ENCODE measurements around the gene SOX4.
A peak's percentile ranks its signal among the peaks of the same experiment; 100 is the strongest.

SOX4 gene

DNA sequence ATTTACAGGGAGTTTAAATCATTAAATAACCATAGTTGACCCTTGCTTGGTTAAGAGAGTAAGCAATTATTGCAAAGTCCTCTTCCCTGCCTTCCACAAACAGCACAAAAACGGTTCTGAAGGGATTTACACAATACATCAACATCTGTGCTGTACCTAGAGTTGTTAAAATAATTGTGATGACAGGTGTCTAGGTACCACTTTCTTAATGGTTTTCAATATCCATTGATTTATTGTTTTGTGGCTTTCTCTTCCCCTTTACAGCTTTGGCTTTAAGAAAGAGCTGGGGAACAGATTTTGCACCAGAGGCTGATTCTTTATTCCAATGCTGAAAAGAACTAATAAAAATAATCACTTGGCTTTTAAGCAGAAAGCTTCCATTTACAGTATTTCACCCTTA, 598 bp upstream of the SOX4 start:
- Histone ChIP-seq H2BK12ac (ENCODE audit: low read length) (no peak overlapping the region), H3K4ac (ENCODE audit: low read length) (no peak overlapping the region), H3K79me1 (ENCODE audit: low read depth, low read length) (peaks cover 5% of the 10 kb centered on the region), H3K23ac (ENCODE audit: low read depth, low read length, poor library complexity) (no peak overlapping the region), H2BK15ac (ENCODE audit: low read length) (no peak overlapping the region), H2BK120ac (ENCODE audit: low read depth, low read length) (no peak overlapping the region), H4K91ac (ENCODE audit: low read depth, low read length, poor library complexity) (no peak overlapping the region), H3K4me1 (ENCODE audit: control insufficient read depth in 2 of 2, insufficient read depth in 1 of 2, low read depth in 1 of 2, low read length in 2 of 2) (peaks cover 3 to 11% of the 10 kb centered on the region in 2 donors), H3K14ac (ENCODE audit: low read length) (no peak overlapping the region), H3K18ac (ENCODE audit: low read length) (no peak overlapping the region), H2BK5ac (ENCODE audit: low read length) (no peak overlapping the region), H2AFZ (ENCODE audit: low read length) (peak overlapping the region; percentile 67), H3K4me3 (ENCODE audit: low read length in 2 of 2) (peak overlapping the region in 1 of 2 donors; percentile 96), H4K8ac (ENCODE audit: low read depth, low read length) (no peak overlapping the region), H3K36me3 (replicated peaks in 1 of 2; ENCODE audit: control insufficient read depth in 2 of 2, insufficient read depth in 2 of 2, low read length in 2 of 2) (peaks cover 8 to 25% of the 10 kb centered on the region in 2 donors), H3K4me2 (ENCODE audit: insufficient read depth, low read length, poor library complexity, severe bottlenecking) (peak overlapping the region; percentile 67), H3K27ac (replicated peaks; ENCODE audit: low read length) (no peak overlapping the region), H3K9me3 (replicated peaks in 1 of 2; ENCODE audit: control insufficient read depth in 2 of 2, insufficient read depth in 1 of 2, low read depth in 1 of 2, low read length in 2 of 2) (no peaks in the 10 kb centered on the region), H3K9ac (ENCODE audit: low read depth, low read length, poor library complexity) (no peak overlapping the region), H3K27me3 (ENCODE audit: control insufficient read depth in 3 of 3, insufficient read depth in 3 of 3, low read depth in 1 of 3, low read length in 3 of 3) (no peaks in the 10 kb centered on the region), H2AK5ac (ENCODE audit: low read depth, low read length) (no peak overlapping the region)
- DNase-seq (ENCODE audit: low spot score): no peak
- no CpG with 5 or more reads among the region's 1 CpG for WGBS, 2 donors (ENCODE audit: extremely low coverage in 2 of 2, insufficient read length in 2 of 2, insufficient replicate concordance in 1 of 2)

- Histone ChIP-seq H3K4me1 (ENCODE audit: control insufficient read depth in 2 of 2, insufficient read depth in 1 of 2, low read depth in 1 of 2, low read length in 2 of 2) (peaks cover 3 to 18% of the 10 kb centered on the region in 2 donors), H3K27ac (replicated peaks; ENCODE audit: low read length) (peak overlapping the region; percentile 91), H3K9ac (ENCODE audit: low read depth, low read length, poor library complexity) (peak overlapping the region; percentile 99), H3K14ac (ENCODE audit: low read length) (peak overlapping the region; percentile 90), H3K9me3 (replicated peaks in 1 of 2; ENCODE audit: control insufficient read depth in 2 of 2, insufficient read depth in 1 of 2, low read depth in 1 of 2, low read length in 2 of 2) (peaks cover 0 to under 1% of the 10 kb centered on the region in 2 donors), H3K18ac (ENCODE audit: low read length) (peak overlapping the region; percentile 99), H2BK12ac (ENCODE audit: low read length) (no peak overlapping the region), H3K36me3 (replicated peaks in 1 of 2; ENCODE audit: control insufficient read depth in 2 of 2, insufficient read depth in 2 of 2, low read length in 2 of 2) (peaks cover 8 to 36% of the 10 kb centered on the region in 2 donors), H3K4ac (ENCODE audit: low read length) (peak overlapping the region; percentile 32), H3K79me1 (ENCODE audit: low read depth, low read length) (peaks cover 5% of the 10 kb centered on the region), H3K27me3 (ENCODE audit: control insufficient read depth in 3 of 3, insufficient read depth in 3 of 3, low read depth in 1 of 3, low read length in 3 of 3) (no peaks in the 10 kb centered on the region), H2BK5ac (ENCODE audit: low read length) (peak overlapping the region; percentile 90), H4K91ac (ENCODE audit: low read depth, low read length, poor library complexity) (no peak overlapping the region), H2BK120ac (ENCODE audit: low read depth, low read length) (peak overlapping the region; percentile 82), H3K4me3 (ENCODE audit: low read length in 2 of 2) (peak overlapping the region; percentile 86 to 96), H2BK15ac (ENCODE audit: low read length) (no peak overlapping the region), H3K23ac (ENCODE audit: low read depth, low read length, poor library complexity) (peak overlapping the region; percentile 97), H3K4me2 (ENCODE audit: insufficient read depth, low read length, poor library complexity, severe bottlenecking) (peak overlapping the region; percentile 51), H4K8ac (ENCODE audit: low read depth, low read length) (no peak overlapping the region), H2AFZ (ENCODE audit: low read length) (no peak overlapping the region), H2AK5ac (ENCODE audit: low read depth, low read length) (peak overlapping the region; percentile 78)
- WGBS, 2 donors (ENCODE audit: extremely low coverage in 2 of 2, insufficient read length in 2 of 2, insufficient replicate concordance in 1 of 2): no CpG with 5 or more reads among the region's 19 CpGs
- DNase-seq (ENCODE audit: low spot score): no peak
Measured at GRCh38 chr6:21593927-21594415, 420 bp downstream of the SOX4 start.

DNA sequence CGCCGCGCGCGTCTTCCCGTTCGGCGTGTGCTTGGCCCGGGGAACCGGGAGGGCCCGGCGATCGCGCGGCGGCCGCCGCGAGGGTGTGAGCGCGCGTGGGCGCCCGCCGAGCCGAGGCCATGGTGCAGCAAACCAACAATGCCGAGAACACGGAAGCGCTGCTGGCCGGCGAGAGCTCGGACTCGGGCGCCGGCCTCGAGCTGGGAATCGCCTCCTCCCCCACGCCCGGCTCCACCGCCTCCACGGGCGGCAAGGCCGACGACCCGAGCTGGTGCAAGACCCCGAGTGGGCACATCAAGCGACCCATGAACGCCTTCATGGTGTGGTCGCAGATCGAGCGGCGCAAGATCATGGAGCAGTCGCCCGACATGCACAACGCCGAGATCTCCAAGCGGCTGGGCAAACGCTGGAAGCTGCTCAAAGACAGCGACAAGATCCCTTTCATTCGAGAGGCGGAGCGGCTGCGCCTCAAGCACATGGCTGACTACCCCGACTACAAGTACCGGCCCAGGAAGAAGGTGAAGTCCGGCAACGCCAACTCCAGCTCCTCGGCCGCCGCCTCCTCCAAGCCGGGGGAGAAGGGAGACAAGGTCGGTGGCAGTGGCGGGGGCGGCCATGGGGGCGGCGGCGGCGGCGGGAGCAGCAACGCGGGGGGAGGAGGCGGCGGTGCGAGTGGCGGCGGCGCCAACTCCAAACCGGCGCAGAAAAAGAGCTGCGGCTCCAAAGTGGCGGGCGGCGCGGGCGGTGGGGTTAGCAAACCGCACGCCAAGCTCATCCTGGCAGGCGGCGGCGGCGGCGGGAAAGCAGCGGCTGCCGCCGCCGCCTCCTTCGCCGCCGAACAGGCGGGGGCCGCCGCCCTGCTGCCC, 1.1 kb downstream of the SOX4 start:
- no peak for DNase-seq (ENCODE audit: low spot score)
- Histone ChIP-seq H3K4me1 (ENCODE audit: control insufficient read depth in 2 of 2, insufficient read depth in 1 of 2, low read depth in 1 of 2, low read length in 2 of 2) (peaks cover 3 to 18% of the 10 kb centered on the region in 2 donors), H2BK120ac (ENCODE audit: low read depth, low read length) (peak overlapping the region; percentile 82), H3K79me1 (ENCODE audit: low read depth, low read length) (peaks cover 5% of the 10 kb centered on the region), H3K27ac (replicated peaks; ENCODE audit: low read length) (peak overlapping the region; percentile 91), H3K18ac (ENCODE audit: low read length) (peak overlapping the region; percentile 99), H3K9me3 (replicated peaks in 1 of 2; ENCODE audit: control insufficient read depth in 2 of 2, insufficient read depth in 1 of 2, low read depth in 1 of 2, low read length in 2 of 2) (peaks cover 0 to 7% of the 10 kb centered on the region in 2 donors), H3K23ac (ENCODE audit: low read depth, low read length, poor library complexity) (peak overlapping the region; percentile 97), H3K14ac (ENCODE audit: low read length) (peak overlapping the region; percentile 90), H2BK5ac (ENCODE audit: low read length) (peak overlapping the region; percentile 90), H3K9ac (ENCODE audit: low read depth, low read length, poor library complexity) (peak overlapping the region; percentile 99), H3K4me2 (ENCODE audit: insufficient read depth, low read length, poor library complexity, severe bottlenecking) (peak overlapping the region; percentile 62), H3K27me3 (ENCODE audit: control insufficient read depth in 3 of 3, insufficient read depth in 3 of 3, low read depth in 1 of 3, low read length in 3 of 3) (no peaks in the 10 kb centered on the region), H4K8ac (ENCODE audit: low read depth, low read length) (no peak overlapping the region), H3K4me3 (ENCODE audit: low read length in 2 of 2) (peak overlapping the region; percentile 86 to 96), H3K4ac (ENCODE audit: low read length) (peak overlapping the region; percentile 32), H4K91ac (ENCODE audit: low read depth, low read length, poor library complexity) (no peak overlapping the region), H2BK15ac (ENCODE audit: low read length) (peak overlapping the region; percentile 54), H2BK12ac (ENCODE audit: low read length) (no peak overlapping the region), H2AK5ac (ENCODE audit: low read depth, low read length) (peak overlapping the region; percentile 78), H2AFZ (ENCODE audit: low read length) (no peak overlapping the region), H3K36me3 (replicated peaks in 1 of 2; ENCODE audit: control insufficient read depth in 2 of 2, insufficient read depth in 2 of 2, low read length in 2 of 2) (peaks cover 8 to 42% of the 10 kb centered on the region in 2 donors)
- no CpG with 5 or more reads among the region's 112 CpGs for WGBS, 2 donors (ENCODE audit: extremely low coverage in 2 of 2, insufficient read length in 2 of 2, insufficient replicate concordance in 1 of 2)
